ENCODE results near the gene C1orf159.

DNA sequence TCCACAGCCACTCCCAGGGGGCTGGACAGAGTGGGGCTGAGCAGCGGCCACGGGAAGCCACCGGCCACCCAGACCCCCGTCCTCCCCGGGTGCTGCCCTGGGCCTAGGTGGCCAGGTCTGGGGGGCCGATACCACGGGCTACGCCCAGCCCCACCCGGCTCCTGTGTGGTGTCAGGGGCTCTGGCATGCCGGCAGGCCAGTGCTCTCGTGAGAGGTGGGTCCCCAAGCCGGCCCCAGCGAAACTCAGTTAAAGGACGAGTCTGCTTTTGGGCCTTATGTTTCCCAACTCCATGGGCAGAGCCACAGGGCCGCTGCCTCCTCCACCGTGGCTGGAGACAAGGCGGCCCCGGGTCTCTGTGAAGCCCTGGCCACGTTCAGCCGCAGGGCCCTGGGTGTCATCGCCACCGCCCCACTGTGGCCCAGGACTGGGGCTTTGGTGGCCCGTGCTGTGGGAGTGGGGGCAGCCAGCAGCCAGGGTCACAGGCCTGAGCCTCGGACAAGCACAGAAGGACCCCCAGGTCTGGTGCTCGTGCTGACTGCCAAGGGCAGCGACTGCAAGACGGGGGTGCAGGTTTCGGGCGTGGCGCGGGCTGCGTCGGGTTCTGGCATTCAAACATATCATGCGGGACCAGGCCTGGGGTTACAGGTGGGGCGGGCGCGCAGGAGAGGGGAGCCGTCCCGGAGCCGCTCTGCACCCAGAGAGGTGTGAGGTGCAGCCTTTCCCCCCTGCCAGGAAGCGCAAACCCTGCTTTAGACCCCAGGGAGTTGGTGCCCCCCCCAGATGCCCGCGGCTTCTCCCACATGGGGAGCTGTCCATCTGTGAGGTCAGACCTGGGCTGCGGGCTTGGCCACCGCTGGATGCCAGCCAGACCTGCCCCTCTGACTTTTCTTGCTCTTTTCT, 11.9 kb upstream of the C1orf159 start:
- no peak for TF ChIP-seq CTCF (IDR thresholded peaks at IDR 0.05)
- TF ChIP-seq EZH2 (IDR thresholded peaks at IDR 0.05; ENCODE audit: borderline replicate concordance, insufficient read depth, low read depth, low read length, poor library complexity, severe bottlenecking): no peak
